IMR-90 (cell line): ENCODE data around the gene PRDM1.

ENCODE experiments used
- BHLHE40 ChIP-seq: fragments of 150-350 bp; IDR thresholded peaks from 2 replicates; pipeline ENCODE4 v1.6.1; 2016; ENCODE audit warnings: mild to moderate bottlenecking, low read depth, low read length
- FOS ChIP-seq: fragments of 150-350 bp; IDR thresholded peaks from 2 replicates; pipeline ENCODE4 v1.6.1; 2016; ENCODE audit warnings: low read depth, low read length
- MXI1 ChIP-seq: IDR thresholded peaks from 2 replicates; pipeline ENCODE4 v1.6.1; 2012; ENCODE audit warnings: low read depth, mild to moderate bottlenecking, low read length, moderate library complexity, borderline replicate concordance
- POLR2A ChIP-seq: IDR thresholded peaks from 2 replicates; pipeline ENCODE4 v1.6.1; 2012; ENCODE audit warnings: mild to moderate bottlenecking, low read depth, low read length
- TF ChIP-seq, protein P1 (sequence below): fragments of 150-350 bp; IDR thresholded peaks from 2 replicates; pipeline ENCODE4 v1.6.1; 2016; ENCODE audit warnings: low read depth, mild to moderate bottlenecking, low read length, moderate library complexity, borderline replicate concordance
- TF ChIP-seq, protein P2 (sequence below): conservative IDR thresholded peaks from 2 replicates; pipeline ENCODE4 v1.5.1; 2012; ENCODE audit warnings: mild to moderate bottlenecking, low read depth, low read length, improper control_type of control experiment
- TF ChIP-seq, protein P3 (sequence below): fragments of 150-350 bp; IDR thresholded peaks from 2 replicates; pipeline ENCODE4 v1.6.1; 2017; ENCODE audit warnings: mild to moderate bottlenecking, antibody characterized with exemption, low read length, low read depth

- TF ChIP-seq, protein P1, sequence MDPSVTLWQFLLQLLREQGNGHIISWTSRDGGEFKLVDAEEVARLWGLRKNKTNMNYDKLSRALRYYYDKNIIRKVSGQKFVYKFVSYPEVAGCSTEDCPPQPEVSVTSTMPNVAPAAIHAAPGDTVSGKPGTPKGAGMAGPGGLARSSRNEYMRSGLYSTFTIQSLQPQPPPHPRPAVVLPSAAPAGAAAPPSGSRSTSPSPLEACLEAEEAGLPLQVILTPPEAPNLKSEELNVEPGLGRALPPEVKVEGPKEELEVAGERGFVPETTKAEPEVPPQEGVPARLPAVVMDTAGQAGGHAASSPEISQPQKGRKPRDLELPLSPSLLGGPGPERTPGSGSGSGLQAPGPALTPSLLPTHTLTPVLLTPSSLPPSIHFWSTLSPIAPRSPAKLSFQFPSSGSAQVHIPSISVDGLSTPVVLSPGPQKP = no peak
- TF ChIP-seq, protein P2, sequence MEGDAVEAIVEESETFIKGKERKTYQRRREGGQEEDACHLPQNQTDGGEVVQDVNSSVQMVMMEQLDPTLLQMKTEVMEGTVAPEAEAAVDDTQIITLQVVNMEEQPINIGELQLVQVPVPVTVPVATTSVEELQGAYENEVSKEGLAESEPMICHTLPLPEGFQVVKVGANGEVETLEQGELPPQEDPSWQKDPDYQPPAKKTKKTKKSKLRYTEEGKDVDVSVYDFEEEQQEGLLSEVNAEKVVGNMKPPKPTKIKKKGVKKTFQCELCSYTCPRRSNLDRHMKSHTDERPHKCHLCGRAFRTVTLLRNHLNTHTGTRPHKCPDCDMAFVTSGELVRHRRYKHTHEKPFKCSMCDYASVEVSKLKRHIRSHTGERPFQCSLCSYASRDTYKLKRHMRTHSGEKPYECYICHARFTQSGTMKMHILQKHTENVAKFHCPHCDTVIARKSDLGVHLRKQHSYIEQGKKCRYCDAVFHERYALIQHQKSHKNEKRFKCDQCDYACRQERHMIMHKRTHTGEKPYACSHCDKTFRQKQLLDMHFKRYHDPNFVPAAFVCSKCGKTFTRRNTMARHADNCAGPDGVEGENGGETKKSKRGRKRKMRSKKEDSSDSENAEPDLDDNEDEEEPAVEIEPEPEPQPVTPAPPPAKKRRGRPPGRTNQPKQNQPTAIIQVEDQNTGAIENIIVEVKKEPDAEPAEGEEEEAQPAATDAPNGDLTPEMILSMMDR = no peak
- TF ChIP-seq POLR2A (no peak), FOS (no peak), BHLHE40 (no peak), MXI1 (no peak)
- TF ChIP-seq, protein P3, sequence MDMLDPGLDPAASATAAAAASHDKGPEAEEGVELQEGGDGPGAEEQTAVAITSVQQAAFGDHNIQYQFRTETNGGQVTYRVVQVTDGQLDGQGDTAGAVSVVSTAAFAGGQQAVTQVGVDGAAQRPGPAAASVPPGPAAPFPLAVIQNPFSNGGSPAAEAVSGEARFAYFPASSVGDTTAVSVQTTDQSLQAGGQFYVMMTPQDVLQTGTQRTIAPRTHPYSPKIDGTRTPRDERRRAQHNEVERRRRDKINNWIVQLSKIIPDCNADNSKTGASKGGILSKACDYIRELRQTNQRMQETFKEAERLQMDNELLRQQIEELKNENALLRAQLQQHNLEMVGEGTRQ = no peak
Observed at GRCh38 chr6:106081715-106082114, 4.4 kb upstream of the PRDM1 start.
